ENCODE results near the gene CLCN7. TPM values are rescaled to one million over a fixed set of nuclear protein-coding genes. Genes with fewer than 3 reads are reported as not detected.

Gene CLCN7
- total RNA-seq, 4 donors from 2014 or later = 33.0 to 67.7 (median 39.2) TPM

DNA sequence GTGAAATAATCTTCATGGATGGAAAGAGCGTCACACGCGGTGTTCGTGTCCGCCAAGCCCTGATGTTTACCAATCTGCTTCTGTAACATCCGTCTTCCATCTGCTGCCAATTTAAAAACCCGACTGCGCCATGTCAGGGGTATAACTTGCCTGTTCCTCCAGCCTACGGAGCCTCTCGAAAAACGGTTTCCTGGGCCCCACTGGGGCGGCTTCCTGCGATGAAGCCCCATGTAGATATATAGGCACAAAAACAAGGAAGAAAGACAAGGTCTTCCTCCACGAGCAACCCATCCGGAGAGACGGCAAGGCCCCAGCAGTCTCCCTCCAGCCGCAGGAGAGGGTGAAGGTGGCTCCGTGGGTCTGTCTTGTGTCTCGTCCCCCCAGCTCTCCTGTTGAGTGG lies 13.8 kb upstream of the CLCN7 start, which contains the start of gene PTX4:
TSS of gene PTX4 (minus strand) at position 326 of the 400 bp plus-strand sequence. CDS start at position 291, 35 bp downstream.
- no peaks in the 10 kb centered on the region for H3K27me3 ChIP-seq
- H3K9me3 ChIP-seq = no peaks in the 10 kb centered on the region

DNA sequence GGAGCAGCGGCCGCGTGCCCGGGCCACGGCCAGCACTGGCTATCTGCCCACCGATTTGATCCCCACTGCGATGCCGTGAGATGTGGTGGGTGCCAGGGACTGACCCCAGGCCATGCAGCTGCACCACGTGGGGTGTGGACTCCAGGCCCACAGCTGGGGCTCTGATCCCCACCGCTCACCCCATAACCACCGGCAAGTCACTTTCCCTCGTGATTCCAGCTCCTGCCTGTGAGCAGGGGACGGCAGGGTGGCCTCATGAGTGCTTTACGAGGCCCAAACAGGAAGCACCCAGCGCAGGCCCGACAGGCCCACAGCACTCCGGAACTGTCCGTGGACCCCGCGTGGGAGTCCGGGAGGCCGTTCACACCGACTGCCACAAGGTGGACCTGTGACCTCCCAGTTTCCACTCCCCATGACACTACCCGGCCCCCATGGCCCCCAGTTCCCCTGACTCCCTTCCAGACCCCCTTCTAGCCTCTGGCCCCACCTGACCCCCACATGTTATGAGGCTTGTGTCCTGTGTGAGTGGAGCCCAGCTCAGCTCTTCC lies 13.3 kb upstream of the CLCN7 start:
- Histone ChIP-seq H3K4me3 (no peak overlapping the region), H3K27me3 (no peaks in the 10 kb centered on the region), H3K36me3 (no peaks in the 10 kb centered on the region), H3K27ac (no peak overlapping the region), H3K4me1 (peaks cover 0 to 9% (median 6%) of the 10 kb centered on the region in 3 donors), H3K9me3 (no peaks in the 10 kb centered on the region)
- 60 to 91% methylated on average over 1 to 7 of the region's 24 CpGs for WGBS, 2 donors (ENCODE audit: low coverage in 1 of 2)
- TF ChIP-seq EP300 (IDR thresholded peaks at IDR 0.05) (no peak), CTCF (IDR thresholded peaks at IDR 0.05) (no peak), POLR2AphosphoS5 (IDR thresholded peaks at IDR 0.05) (no peak), POLR2A (IDR thresholded peaks at IDR 0.05) (no peak)
- no peak for ATAC-seq

More for the DNA sequence above, 13.8 kb upstream of the CLCN7 start, which contains the start of gene PTX4:
- H3K36me3 ChIP-seq = no peaks in the 10 kb centered on the region
- WGBS, 2 donors (ENCODE audit: low coverage in 1 of 2) = 83 to 85% methylated on average over 11 to 18 of the region's 19 CpGs
- no peak for TF ChIP-seq POLR2A (IDR thresholded peaks at IDR 0.05)
- TF ChIP-seq POLR2AphosphoS5 (IDR thresholded peaks at IDR 0.05) = no peak
- TF ChIP-seq CTCF (IDR thresholded peaks at IDR 0.05) = no peak
- no peak for TF ChIP-seq EP300 (IDR thresholded peaks at IDR 0.05)
- no peak for ATAC-seq
- no peak within 1 kb of the TSS for H3K27ac ChIP-seq
- H3K4me3 ChIP-seq = no peak within 1 kb of the TSS
- H3K4me1 ChIP-seq = peaks cover 0 to 10% (median 6%) of the 10 kb centered on the region in 3 donors

DNA sequence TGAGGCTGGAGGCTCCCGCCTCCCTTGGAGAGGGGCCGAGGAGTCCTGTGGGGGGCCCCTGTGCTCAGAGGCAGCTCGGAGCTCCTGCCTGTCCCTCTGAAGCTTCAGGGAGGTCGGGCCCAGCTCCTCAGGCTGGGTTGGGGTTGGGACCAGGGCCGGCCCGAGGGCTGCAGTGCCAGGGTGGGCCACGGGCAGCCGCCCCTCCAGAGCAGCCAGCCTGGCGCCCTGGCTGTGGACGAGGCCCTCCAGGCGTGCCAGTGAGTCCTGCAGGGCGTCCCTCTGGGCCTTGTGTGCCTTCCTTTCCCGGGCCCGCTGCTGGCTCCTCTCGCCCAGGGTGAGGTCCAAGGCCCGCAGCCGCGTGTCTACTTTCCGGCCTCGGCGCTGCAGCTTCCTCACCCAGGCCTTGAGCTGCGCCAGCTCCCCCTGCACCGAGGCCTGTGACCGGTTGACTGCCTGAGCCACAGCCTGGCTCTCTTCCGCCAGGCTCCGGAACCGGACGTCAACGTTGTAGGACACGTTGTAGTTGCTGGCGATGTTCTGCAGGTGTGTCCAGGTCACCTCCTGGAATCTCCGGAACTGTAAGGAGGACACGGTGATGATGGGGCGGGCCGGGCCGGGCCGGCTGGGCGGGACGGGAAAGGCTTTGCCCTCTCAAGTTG lies 12.7 kb upstream of the CLCN7 start:
- no peak for ATAC-seq
- H3K9me3 ChIP-seq = no peaks in the 10 kb centered on the region
- H3K4me1 ChIP-seq = peaks cover 0 to 3% (median 2%) of the 10 kb centered on the region in 3 donors
- no peak overlapping the region for H3K27ac ChIP-seq
- H3K4me3 ChIP-seq = no peak overlapping the region
- TF ChIP-seq CTCF (IDR thresholded peaks at IDR 0.05) (no peak), POLR2A (IDR thresholded peaks at IDR 0.05) (no peak), POLR2AphosphoS5 (IDR thresholded peaks at IDR 0.05) (no peak), EP300 (IDR thresholded peaks at IDR 0.05) (no peak)
- no peaks in the 10 kb centered on the region for H3K36me3 ChIP-seq
- no peaks in the 10 kb centered on the region for H3K27me3 ChIP-seq
- 93 to 97% methylated on average over 7 to 8 of the region's 39 CpGs for WGBS, 2 donors (ENCODE audit: low coverage in 1 of 2)

GRCh38 chr16:1486551-1487390 lies 11.9 kb upstream of the CLCN7 start:
- no peak for ATAC-seq
- TF ChIP-seq POLR2A (IDR thresholded peaks at IDR 0.05) (no peak), EP300 (IDR thresholded peaks at IDR 0.05) (no peak), POLR2AphosphoS5 (IDR thresholded peaks at IDR 0.05) (no peak), CTCF (IDR thresholded peaks at IDR 0.05) (no peak)

More at GRCh38 chr16:1486551-1487390, 11.9 kb upstream of the CLCN7 start:
- Histone ChIP-seq H3K4me1 (no peaks in the 10 kb centered on the region), H3K4me3 (no peak overlapping the region), H3K9me3 (no peaks in the 10 kb centered on the region), H3K36me3 (no peaks in the 10 kb centered on the region), H3K27ac (no peak overlapping the region), H3K27me3 (peaks cover 7% of the 10 kb centered on the region)
- WGBS, 2 donors (ENCODE audit: low coverage in 1 of 2) = 87 to 88% methylated on average over 6 of the region's 33 CpGs

Data from gastroesophageal sphincter (tissue), 4 donors.